IMR-90 (cell line): ENCODE results near the gene EPN3.

Experiments used
- MXI1 ChIP-seq: IDR thresholded peaks from 2 replicates; pipeline ENCODE4 v1.6.1; 2012; ENCODE audit warnings: low read depth, mild to moderate bottlenecking, low read length, moderate library complexity, borderline replicate concordance
- RCOR1 ChIP-seq: IDR thresholded peaks from 2 replicates; pipeline ENCODE4 v1.6.1; 2012; ENCODE audit warnings: mild to moderate bottlenecking, low read length, improper control_type of control experiment; ENCODE audit not compliant: insufficient replicate concordance
- TF ChIP-seq, protein P1 (sequence below): conservative IDR thresholded peaks from 2 replicates; pipeline ENCODE4 v1.5.1; 2012; ENCODE audit warnings: mild to moderate bottlenecking, low read depth, low read length, improper control_type of control experiment

DNA sequence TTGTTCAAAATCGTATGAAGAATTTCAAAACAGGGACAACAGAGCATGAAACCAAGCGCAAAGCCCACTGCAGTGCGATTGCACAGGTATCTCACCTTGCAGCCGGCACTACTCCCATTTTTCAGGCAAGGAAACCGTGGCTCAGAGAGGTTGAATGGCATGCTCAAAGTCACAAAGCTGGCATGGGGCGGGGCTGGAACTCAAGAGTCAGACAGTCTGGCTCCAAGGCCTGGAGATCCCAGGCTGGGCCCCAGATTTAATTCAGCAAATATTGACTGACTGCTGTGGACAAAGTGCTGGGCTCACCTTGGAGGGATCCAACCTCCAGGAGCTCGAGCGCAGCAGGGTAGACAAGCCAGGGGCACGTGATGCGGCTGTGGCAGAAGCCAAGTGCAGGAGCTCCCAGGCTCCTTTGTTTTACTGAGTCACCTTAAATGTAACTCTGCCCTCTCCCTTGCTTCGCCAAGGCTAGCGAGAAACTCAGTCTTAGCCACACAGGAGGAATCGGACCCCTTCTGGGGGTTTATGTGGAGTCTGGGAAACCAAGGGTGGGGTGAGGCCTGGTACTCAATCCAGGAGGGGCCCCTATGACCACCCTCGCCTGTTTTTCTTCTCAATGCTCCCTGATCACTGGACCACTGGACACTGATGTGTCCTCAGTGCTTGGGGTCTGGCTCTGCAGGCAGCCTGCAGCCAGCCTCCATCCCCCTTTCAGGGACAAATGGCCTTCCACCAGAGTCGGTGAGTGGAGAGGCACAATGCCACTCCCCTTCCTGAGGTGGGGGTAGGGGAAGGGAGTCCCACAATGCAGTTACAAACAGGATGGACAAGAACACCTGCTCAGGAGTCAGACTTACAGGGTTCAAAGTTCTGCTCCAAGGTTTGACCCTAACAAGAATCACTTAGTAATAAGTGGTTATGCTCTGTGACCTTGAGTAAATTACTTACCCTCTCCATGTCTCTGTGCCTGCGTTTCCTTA lies 10.6 kb downstream of the EPN3 start:
- TF ChIP-seq RCOR1 (no peak), MXI1 (no peak)
- TF ChIP-seq, protein P1, sequence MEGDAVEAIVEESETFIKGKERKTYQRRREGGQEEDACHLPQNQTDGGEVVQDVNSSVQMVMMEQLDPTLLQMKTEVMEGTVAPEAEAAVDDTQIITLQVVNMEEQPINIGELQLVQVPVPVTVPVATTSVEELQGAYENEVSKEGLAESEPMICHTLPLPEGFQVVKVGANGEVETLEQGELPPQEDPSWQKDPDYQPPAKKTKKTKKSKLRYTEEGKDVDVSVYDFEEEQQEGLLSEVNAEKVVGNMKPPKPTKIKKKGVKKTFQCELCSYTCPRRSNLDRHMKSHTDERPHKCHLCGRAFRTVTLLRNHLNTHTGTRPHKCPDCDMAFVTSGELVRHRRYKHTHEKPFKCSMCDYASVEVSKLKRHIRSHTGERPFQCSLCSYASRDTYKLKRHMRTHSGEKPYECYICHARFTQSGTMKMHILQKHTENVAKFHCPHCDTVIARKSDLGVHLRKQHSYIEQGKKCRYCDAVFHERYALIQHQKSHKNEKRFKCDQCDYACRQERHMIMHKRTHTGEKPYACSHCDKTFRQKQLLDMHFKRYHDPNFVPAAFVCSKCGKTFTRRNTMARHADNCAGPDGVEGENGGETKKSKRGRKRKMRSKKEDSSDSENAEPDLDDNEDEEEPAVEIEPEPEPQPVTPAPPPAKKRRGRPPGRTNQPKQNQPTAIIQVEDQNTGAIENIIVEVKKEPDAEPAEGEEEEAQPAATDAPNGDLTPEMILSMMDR, result no peak
